HS-5 (cell line): Measurements from ENCODE around the gene CCDC86.

ENCODE experiments used
- DNase-seq: peaks from one replicate; pipeline ENCODE4 v3.0.0-alpha.2; 2012; ENCODE audit warnings: low read depth

The CCDC86 gene

GRCh38 chr11:60852982-60853950 is 11.4 kb downstream of the CCDC86 start:
- DNase-seq = no peak

- no peak for DNase-seq
Observed at GRCh38 chr11:60854140-60854846, 12.4 kb downstream of the CCDC86 start.

- no peak for DNase-seq
Observed at GRCh38 chr11:60854847-60855725, 13.2 kb downstream of the CCDC86 start.

- no peak for DNase-seq
Observed at GRCh38 chr11:60855726-60856633, 14.1 kb downstream of the CCDC86 start, which contains the start of gene PTGDR2. Gene PTGDR2 (minus strand): TSS chr11:60855950. CDS start chr11:60853722, 2,228 bp downstream.

GRCh38 chr11:60857378-60858232 is 15.7 kb downstream of the CCDC86 start:
- DNase-seq = no peak

GRCh38 chr11:60858236-60858635 is 16.3 kb downstream of the CCDC86 start:
- DNase-seq = no peak

GRCh38 chr11:60858731-60859464 is 17.0 kb downstream of the CCDC86 start:
- DNase-seq = no peak

- DNase-seq = no peak
Observed at GRCh38 chr11:60859616-60860250, 17.8 kb downstream of the CCDC86 start.

GRCh38 chr11:60860943-60861342 is 19.0 kb downstream of the CCDC86 start:
- DNase-seq = no peak

GRCh38 chr11:60862171-60862570 is 20.3 kb downstream of the CCDC86 start:
- DNase-seq = no peak

- DNase-seq = no peak
Observed at GRCh38 chr11:60863550-60864521, 21.9 kb downstream of the CCDC86 start.

GRCh38 chr11:60864856-60865513 is 23.1 kb downstream of the CCDC86 start:
- no peak for DNase-seq

GRCh38 chr11:60866911-60867870 is 25.3 kb downstream of the CCDC86 start, which contains the start of gene ZP1:
Gene ZP1 (plus strand): TSS chr11:60867542. CDS start chr11:60867562, 20 bp downstream.
- DNase-seq = no peak

GRCh38 chr11:60867871-60868681 is 26.2 kb downstream of the CCDC86 start:
- DNase-seq = no peak
